UCSD-AML1 (cell line): Measurements from ENCODE around the gene PRCD.

Experiments used
- DNase-seq: peaks from one replicate; lab custom pipeline; 2025; ENCODE audit not compliant: unreplicated experiment; lab: John Stamatoyannopoulos, UW

The PRCD gene

DNA sequence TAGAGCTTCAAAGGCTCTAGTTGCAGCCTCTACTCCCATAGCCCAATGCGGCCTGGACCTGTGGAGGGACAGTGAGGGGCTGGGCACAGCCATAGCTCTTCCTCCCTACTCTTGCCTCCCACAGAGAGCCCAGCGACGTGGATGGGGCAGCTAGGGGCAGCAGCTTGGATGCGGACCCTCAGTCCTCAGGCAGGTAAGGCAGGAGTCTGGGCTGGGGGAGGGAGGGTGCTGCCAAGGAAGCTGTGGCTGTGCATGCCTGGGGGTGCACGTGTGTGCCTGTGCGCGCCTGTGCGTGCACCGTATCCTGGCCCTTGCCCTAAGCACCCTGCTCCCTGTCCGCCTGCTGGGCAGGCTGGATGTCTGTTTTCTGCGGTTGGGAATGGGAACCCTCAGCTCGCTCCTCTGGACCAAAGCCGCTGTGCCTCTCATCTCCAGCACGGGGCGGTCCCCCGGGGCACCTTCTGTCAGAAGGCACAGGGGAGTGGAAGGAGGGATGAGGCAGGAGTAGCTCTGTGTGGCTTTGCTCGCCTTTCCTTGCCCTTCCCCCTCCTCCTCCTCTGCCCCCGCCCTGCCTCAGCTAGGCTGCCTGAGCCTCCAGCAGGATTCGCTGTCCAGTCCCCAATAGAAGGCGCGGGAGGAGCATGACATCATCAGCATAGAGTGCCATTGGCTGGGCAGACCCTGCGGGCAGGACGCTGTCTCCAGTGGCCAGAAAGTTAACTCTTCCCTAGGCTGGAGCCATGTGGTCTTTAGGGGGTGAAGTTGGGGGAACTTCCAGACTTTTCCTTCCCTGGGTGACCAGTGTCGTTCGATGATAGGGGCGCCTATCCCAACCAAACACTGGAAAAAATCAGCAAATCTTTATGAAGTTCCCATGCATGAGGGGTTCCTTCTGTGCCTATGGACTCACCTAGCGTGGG lies 797 bp downstream of the PRCD start:
- peak; percentile 90 for DNase-seq

DNA sequence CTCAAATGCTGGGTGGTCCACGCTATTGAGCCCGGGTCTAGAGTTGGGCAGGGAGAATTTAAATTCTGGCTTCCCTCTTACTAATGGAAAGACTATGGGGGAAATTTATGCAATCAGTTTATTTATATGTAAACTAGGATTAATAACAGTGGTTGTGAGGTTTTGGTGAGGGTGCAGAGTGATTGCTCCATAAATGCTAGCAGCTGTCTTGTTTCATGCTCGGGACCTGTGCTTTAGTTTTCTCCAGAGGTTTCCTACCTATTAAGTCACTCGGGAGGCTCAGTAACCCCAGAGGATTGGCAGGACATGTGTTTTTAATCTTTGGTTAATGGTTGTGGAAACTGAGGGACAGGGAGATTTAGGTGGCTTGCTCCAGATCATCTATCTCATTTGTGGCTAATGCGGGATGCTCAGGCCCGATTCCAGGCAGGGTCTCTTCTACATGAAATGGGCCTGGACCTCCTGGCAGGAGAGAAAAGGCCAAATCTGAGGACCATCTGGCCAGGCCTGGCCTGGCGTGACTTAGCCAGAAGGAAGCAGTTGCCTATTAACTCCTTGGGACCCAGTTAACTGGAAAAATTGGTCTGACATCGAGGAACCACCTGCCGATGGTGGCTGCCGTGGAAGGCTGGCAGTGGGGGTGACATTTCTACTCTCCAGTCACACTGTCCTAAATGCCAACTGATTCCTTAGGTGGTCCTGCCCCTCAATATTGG lies 2.1 kb downstream of the PRCD start:
- DNase-seq = no peak

DNA sequence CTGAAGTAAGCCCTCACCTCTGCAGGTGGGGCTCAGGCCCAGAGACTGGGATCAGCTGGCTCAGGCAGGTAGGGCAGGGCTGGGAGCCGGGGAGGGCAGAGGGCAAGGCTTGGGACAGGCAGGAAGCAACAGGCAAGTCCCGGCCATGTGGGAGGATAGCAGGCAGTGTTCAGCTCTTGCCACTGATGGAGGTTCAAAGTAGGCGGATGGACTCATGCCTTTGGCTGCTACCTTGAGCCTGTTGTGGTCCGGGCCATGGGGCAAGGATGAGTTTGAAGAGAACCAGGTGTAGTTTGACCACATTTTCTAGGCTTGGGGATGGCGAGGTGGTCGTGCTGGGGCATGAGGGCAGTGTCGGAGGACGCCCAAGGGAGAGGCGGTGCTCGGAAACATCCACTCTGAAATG lies 2.7 kb downstream of the PRCD start:
- DNase-seq = no peak

DNA sequence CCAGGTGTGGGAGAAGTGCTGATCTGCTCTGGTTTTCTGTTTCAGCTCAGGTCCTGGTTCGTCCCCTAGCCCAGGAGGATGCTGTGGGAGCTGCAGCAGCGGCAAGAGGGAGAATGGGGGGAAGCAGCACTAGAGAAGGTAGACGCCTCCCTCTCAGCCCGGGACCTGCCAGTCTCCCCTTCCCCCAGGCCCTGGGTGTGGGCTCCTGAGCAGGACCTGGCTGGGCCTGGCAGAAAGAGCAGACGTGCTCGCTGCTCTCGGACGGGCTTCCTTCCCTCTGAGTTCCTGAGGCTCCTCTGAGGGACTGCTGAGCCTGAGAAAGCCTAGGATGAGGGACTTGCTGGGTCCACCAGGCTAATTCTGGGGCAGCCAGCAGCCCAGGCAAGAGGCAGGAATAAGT lies 3.1 kb downstream of the PRCD start:
- DNase-seq = no peak

DNA sequence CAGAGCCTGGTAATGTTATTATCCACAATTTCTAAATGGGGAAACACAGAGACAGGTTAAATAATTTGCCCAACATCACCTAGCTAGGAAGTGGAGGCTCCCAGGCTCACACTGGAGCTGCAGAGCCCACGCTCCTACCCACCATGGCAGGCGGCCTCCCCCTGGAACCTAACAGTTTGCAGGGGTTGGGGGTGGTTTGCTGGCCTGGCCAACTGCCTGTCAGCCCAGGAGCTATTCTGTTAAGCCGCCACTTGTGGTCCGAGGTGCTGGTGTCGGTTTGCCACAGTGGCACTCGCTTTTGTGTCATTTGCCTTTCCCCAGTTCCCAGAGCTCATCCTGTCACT lies 3.6 kb downstream of the PRCD start:
- DNase-seq = no peak

DNA sequence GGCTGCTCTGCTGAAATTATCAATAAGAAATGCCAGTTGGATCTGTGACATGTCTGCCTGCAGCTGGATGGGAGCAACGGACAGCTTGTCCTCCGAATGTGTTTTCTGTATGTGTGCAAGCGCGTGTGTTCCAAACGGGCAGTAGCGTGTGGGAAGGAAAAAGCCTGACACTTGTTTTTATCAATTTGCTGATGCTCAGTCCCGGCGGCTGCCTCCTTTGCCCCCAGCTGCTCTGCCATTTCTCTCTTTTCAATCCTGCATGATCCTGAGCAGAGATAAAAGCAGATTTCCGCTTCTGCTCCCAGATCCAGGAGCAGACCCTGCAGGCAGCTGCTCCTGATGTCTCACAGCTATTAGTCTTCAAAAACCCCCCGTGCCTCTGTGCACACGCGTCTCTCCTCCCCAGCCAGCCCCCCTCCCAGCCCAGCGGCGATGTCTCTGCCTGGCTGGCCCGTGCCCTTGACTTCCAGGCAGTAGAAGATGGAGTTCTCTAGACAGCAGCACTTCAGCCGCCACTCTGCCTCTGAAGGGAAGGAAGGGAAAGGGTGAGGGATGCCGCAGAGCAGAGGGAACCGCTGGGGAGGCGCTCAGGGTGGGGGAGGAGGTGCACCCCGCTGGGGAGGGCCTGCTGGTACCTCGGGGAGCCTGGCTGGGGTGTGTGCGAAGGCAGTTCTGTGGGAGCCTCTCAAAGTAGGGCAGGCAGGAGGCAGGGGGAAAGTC lies 4.1 kb downstream of the PRCD start:
- DNase-seq = no peak

DNA sequence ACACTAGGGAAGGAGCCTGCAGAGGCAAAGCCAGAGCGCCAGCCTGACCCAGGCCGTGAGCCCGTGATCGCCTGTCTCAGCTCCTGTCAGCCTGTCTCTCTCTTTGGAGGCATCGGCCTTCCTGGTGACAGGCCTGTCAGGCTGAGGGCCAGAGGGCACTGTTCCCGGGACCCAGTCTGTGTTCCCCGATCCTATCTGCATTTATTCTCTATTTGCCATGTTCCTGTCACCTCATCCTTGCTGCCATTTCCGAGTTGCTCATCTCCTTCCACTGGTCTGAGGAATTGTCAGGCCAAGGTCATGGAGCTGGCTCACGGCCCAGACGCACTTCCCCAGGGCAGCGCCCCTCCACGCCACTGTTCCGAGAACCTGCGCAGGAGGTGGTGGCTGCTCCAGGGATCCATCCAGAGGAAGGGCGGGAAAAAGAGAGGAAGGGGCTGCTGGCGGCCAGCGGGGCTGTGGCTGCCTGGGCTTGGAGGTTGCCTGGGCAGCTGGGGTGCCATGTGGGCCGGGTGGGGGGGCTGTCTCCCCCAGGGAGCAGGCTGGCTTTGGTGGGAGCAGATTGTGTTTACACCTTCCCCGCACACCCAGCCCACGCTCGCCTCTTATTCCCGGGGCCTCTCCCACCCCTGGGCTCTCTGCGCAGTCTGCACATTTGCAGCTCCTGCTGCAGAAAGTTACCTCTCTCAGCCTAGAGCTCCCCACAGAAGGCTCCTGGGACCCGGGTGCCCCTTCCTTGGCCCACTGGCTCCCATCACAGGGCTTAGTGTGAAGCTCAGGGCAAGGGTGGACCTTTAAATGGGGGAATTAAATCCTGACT lies 4.9 kb downstream of the PRCD start:
- no peak for DNase-seq

DNA sequence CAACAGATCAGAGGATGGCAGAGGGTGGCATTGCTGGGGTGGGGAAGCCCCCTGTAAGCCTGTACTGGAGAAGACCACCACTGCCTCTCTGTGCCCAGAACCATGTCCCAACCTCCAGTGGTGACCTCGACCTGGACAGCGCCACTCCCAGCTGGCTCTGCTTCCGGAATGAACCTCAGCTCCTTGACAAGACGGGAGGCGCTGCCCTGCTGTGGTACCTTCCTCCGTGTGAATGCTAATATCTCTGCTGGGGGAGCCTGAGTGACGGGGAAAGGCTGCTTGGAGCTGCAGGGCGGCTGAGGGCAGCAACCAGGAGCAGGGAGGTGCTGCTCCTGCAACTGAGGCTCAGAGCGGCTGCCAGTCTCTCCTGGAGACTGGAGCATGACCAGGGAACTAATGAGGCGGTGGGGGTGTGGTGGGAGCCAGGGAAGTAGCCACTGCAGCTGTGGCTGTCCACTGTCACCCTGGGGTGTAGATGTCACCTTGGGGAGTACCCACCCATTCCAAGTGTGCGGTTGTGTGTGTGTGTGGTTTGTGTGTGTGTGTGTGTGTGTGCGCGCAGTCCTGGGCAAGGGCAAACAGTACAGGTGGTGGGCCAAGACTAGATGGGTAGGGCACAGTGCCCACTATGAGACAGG lies 6.2 kb downstream of the PRCD start:
- DNase-seq = no peak

DNA sequence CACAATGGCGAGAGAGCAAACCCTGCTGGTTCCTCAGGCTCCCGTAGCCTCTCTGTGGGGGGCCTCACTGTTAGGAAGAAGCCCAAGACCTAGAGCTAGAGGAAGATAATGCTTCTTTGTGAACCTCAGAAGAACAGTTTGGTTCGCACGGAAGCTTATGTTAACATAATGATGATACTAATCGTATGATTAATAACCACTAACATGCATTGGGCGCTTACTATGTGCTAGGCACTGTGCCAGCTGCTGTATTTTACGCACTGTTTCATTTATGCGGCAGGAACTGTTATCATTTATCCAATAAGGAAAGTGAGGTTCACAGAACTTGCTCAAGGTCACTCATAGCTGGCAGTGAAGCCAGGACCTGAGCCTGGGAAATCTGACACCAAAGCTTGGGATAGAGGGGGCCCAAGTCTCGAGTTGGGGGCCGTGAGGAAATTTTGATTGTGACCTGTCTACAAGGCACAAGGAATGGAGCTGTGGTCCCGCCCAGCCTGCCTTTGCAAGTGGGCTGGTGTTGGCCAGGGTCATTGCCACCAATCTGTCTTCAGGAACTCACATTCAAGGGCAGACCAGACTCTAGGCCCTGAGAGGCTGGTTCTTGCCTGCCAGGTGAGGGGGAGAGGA lies 6.8 kb downstream of the PRCD start:
- no peak for DNase-seq

DNA sequence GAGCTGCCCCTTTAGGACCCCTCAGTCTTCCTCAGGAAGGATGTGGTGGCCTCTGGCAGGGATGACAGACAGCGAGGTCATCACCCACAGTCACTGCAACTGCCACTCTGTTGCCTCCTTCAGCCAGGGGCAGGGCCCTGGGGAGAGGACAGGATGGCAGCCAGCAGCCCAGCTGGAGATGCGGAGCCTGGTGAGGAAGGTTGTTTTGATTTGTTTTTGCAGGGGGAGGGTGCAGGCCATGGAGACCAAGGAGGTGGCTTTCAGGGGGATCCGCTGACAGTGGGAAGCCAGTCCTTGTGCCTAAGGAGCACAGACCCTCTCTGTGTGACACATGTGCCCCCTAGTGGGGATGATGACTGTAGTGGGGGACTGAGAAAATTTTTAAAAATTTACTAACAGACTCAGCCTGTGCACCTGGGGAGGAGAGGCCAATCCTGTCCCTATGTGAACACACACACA lies 7.4 kb downstream of the PRCD start:
- DNase-seq = peak; percentile 73

DNA sequence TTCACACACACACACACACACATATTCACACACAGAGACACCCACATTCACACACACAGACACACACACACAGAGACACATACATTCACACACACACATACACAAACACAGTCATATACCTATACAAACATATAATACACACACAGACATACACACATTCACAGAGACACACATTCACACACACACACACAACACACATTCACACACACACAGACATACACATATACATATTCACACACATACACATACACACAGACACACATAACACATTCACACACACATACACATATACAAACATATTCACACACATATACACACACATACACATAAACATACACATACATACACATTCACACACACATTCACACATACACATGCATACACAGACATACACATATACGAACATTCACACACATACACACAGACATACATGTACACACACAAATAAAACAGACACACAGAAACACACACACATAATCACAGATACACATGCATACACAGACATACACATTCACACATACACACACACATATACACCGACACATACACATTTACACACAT lies 7.9 kb downstream of the PRCD start:
- no peak for DNase-seq

DNA sequence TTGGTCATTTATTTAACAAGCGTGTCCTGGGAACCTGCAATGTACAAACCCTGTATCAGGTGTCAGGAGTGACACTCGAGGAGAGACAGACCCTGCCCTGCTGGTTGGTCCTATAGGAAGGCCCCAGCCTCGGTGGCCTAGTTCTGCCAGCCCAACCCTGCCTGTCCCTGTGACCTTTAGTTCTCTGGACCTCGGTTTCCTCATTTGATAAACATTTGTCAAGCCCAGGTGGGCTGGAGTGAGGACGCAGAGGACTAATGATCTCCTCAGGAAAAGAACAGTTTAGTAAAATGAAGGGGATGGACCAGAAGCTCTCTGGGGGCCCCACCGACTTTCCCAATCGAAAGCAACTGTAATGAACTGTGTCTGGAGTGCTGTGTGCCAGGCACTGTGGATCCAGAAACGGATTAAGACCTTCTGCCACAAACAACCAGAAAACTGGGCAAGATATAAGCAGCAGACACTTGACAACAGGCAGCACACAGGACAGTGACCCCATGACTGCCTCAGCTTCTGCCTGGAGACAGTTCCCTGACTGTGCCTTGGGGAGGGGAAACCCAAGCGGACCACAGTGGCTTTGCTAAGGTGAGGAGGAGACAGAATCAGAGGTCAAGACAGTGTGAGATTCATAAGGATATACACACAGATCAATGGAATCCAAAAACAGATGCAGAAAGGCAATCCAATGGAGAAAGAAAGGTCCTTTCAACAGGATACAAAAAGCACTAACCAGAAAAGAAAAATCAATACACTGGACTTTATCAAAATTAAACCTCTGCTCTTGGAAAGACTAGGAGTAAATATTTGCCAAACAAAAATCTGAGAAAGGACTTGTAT lies 8.8 kb downstream of the PRCD start:
- DNase-seq = no peak

DNA sequence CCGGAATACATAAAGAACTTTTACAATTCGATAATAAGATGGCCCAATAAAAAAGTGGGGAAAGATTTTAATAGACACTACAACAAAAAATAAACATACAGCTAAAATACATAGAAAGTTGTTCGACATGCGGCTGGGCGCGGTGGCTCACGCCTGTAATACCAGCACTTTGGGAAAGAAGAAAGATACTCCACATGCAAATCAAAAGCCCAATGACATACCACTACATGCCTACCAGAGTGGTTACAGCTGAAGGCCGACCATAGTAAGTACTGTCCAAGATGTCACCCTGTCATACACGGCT lies 9.3 kb downstream of the PRCD start:
- DNase-seq = no peak

DNA sequence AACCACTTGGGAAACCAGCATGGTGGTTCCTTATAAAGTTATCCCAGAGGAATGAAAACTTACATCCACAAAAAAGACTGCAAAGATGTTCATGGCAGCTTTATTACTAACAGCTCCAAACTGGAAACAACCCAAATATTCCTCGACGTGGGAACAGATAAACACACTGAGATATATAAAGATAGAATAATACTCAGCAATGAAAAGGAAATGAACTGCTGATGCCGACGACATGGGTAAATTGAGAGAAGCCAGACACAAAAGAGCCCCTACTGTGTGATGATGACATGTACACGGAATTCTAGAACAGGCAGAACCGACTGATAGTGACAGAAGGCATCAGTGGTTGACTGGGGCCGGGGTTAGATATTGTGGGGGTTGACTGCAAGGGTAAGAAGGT lies 9.7 kb downstream of the PRCD start:
- no peak for DNase-seq

DNA sequence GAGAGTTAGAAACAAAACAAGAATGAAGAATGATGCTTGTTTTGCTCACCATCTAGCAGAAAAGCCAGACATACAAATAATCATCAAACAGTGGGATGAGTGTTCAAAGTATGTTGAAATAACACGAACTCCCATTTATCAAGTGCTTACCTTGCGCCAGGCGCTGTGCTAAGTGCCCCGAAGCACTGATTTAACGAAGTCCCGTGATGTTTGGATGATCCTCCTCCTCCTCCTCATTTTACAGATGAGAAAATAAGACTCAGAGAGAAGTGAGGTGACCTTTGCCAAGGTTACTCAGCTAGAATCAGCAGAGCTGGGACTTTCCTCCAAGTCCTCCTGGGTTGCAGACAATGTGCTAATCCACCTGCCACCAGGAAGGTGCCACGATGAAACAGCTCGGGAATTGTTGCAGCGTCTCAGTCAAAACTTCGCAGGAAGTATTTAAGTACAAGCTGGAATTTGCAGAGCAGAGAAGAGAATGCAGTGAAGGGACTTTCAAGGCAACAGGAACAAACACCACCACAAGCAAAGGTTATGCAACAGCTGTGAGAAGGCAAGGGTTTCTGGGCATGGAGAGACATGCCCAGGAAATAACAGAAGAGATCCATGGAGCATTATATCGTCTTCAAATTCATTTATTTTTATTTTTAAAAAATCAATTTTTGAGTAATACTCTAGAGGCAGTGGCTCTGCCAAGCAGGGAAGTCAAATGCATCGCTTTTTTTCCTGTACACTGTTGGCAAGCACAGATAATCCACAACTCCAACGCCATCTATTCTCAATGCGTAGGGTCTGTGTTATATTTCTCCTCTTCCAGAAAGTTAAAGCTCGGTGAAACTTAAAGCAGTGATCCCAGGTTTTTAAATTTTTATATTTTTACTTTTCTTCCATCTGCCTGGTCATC lies 11.1 kb downstream of the PRCD start:
- DNase-seq = no peak

DNA sequence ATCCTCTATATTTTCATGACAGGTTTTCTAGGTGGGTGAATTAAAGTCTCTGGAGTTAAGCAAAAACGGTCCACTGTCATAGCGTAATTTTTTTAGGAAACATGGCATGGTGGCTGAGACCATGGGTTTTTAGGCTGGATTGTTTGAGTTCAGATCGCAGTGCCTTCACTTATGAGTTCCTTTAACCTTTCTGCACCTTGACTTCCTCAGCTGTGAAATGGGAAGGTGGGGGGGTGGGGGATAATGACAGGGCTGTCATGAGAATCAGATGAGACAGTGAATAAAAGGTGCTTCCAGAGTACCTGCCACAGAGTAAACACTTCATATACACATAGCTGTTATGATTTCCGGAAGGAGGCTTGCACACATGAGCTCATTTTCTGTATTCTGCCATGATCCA lies 11.8 kb downstream of the PRCD start:
- no peak for DNase-seq

DNA sequence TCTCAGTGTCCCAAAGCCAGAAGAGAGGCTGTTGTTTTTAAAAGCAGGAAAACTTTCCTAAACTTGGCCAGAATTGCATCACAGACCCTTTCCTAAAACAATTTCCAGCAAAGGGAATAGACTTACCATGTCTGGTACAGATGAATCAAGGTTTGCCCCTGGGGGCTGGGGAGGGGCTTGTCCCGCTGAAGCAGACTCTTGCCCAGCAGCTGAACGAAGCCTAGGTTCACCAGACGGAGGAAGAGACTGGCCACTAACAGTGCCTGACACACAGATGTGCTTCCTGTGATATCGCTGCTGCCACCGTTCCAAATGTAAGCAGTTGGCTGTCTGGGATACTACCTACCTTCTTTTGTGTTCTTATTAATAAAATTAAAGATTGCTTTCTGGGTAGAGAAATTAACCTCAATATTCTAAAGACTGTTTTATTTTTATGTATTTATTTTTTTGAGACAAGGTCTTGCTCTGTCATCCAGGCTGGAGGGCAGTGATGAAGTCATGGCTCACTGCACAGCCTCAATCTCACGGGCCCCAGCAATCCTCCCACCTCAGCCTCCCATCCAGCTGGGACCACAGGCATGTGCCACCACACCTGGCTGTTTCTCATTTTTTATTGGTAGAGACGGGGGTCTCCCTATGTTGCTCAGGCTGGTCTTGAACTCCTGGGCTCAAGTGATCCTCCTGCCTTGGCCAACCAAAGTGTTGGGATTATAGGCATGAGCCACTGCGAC lies 13.5 kb downstream of the PRCD start:
- DNase-seq = peak; percentile 52
